GM21526 (cell line): ENCODE measurements around the gene BRPF3.

Experiments used
- ATAC-seq: cut with Tn5 transposase; IDR thresholded peaks from one replicate; pipeline ENCODE4 v1.9.1; 2021; ENCODE audit warnings: moderate library complexity; ENCODE audit not compliant: unreplicated experiment, low FRiP score

Gene BRPF3

GRCh38 chr6:36266913-36267644 is 70.5 kb downstream of the BRPF3 start:
- ATAC-seq: no peak

DNA sequence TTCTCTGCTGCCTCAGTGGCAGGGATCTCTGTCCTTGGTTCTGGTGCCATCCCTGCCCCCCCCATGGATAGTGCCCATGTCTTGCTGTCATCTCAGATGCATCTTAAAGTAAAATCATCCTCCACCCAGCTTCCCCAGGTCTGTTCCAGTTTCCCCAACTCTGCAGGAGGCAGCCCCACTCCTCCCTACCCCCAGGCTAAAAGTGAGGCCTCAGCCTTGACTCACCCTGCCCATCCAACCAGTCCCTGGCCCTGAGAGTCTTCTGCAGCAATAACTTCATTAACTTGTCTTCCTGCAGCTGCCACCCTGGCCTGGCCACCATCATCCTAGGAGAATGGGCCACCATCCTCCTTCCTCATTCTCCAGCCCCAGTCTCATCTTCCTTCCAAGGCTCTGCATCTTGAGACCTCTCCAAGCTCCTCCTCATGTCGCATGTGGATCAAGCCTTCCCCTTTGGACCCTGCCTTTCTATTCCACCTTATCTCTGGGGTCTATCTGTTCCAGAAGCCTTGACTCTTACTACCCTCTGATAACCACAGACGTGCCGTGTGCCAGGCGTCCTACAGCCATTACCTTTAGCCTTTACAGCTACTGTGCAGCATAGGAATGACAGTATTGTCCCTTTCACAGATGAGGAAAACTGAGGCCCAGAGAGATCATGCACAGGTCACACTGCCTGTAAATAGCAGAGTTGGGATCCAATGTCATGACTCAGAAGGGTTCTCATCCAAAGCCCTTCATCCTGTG is 71.4 kb downstream of the BRPF3 start:
- ATAC-seq: no peak

DNA sequence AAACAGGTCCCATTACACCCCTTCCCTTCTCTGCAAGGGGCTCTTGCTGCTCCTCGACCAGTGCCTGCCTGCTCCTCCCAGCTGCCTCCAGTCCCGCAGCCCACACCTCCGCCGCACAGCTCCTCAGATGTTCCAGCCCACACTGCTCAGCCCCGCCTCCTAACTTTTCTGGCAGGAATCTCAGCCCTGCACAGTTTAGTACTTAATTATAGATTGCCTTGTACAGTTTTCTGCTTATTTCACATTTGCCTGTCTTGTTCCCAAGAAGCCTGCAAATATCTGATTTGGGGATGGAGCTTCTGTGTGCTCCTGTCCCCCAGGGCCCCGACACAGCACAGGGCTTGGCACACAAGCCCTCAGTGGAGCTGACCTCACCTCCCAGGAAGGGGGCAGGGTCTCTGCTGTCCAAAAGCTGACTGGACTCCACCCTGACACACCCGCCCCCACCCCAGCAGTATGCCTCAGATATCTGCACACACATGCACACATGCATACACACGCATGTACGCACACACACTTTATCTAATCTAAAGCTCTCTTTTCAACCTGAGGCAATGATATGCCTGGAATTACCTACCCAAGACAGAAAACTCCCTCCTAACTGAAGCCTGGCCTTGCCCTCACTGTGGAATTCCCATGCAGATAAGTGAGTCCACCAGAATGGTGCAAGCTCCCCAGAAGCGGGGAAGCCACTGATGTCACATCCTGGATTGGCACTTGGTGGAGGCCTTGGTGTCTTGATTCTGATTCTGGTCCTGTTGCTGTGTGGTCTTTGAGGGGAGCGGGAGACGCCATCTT is 72.1 kb downstream of the BRPF3 start:
- no peak for ATAC-seq

- ATAC-seq: no peak
These were observed 73.5 kb downstream of the BRPF3 start, which contains the start of gene PNPLA1 for GRCh38 chr6:36269834-36270705. PNPLA1 (plus strand) TSS chr6:36270060; CDS start chr6:36270460, 400 bp downstream.

- no peak for ATAC-seq
These were observed 75.7 kb downstream of the BRPF3 start for GRCh38 chr6:36272234-36272633.

- ATAC-seq: no peak
These were observed 76.5 kb downstream of the BRPF3 start for GRCh38 chr6:36273067-36273466.

GRCh38 chr6:36273802-36274514 is 77.4 kb downstream of the BRPF3 start:
- ATAC-seq: no peak

GRCh38 chr6:36276581-36277536 is 80.3 kb downstream of the BRPF3 start:
- no peak for ATAC-seq

GRCh38 chr6:36277946-36278470 is 81.5 kb downstream of the BRPF3 start:
- ATAC-seq: no peak

DNA sequence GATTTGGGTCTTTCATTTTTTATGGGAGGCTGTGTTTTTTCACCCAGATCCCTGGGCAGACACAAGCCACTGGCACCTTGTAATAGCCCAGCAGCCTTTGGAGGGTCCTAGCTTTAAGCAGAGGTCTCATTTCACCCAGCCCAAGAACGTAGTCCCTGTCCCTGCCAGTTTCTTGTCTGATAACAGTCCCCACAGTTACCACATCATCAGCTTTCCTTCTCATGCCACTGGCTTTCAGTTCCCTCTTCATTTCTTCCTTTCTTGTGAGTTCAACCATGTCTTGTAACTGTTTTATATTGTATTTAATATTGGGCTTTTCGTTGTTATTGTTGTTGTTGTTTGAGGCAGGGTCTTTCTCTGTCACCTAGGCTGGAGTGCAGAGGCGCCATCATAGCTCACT is 83.9 kb downstream of the BRPF3 start:
- no peak for ATAC-seq

DNA sequence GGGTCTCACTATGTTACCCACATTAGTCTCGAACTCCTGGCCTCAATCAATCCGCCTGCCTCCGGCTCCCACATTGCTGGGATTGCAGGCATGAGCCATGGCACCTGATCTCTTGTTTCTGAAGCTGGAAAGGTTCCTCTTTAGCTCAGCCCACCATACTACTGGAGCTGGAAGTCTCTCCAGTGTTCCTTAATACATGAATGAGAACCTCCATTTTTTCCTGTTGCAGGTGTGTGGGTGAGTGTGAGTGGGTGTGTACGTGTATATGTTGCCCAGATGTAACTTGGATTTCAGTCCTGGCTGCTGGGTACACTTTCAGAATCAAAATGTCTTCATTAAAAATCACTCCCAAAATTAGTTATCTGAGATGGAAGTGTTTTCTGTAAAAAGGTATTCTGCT is 84.4 kb downstream of the BRPF3 start:
- ATAC-seq: no peak
